Mononuclear cell (primary cell): ENCODE results near the gene ACVRL1. TPM values are rescaled to one million over a fixed set of nuclear protein-coding genes. Genes with fewer than 3 reads are reported as not detected.

Experiments used
- H3K27me3 ChIP-seq: 2 replicates; pipeline ENCODE4 v1.6.0; 2011; ENCODE audit warnings: low read length, control low read depth; ENCODE audit not compliant: insufficient read depth
- H3K4me1 ChIP-seq: 2 replicates; pipeline ENCODE4 v1.5.1; 2011; ENCODE audit warnings: mild to moderate bottlenecking, low read length, control low read depth; ENCODE audit not compliant: insufficient read depth
- H3K4me3 ChIP-seq: 2 replicates; pipeline ENCODE4 v1.5.1; 2011; ENCODE audit warnings: mild to moderate bottlenecking, low read length, moderate library complexity
- H3K9me3 ChIP-seq: 2 replicates; pipeline ENCODE4 v1.5.1; 2011; ENCODE audit warnings: low read depth, mild to moderate bottlenecking, control low read depth, low read length
- total RNA-seq: library from RNA; depleted of rRNA; stranded (reverse); fragments of >200 nt; gene quantifications from one replicate; pipeline ENCODE4 v1.2.3, GENCODE V29; 2012

Gene ACVRL1
- total RNA-seq, 1 donor: 0.31 TPM

DNA sequence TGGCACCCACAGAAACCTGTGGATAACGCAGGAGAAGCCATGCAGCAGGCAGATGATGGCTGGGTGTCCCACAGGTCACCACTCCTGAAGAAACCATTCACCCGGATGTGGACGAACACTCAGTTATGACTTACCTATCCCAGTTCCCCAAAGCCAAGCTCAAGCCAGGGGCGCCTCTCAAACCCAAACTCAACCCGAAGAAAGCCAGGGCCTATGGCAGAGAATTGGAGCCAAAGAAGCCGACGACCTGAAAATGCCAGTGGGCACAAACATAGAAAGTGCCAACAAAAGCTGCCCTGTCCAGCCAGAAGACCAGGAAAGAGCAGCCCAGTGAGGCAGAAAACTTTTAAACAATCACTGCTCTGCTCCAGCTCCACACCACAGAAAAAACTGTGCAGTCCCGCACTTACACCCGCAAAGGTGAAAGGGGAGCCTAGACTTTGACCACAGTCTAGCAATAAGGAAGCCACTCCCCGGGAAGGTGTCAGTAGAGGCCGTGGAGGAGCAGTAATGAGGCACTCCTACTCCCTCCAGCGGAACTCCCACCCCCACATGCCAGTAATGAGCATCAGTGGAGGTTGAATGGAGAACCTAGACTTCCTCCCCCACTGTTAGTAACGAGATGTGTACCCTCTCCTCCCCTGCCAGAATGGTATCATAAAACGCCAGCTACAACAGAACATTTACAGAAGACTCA, 6.0 kb upstream of the ACVRL1 start:
- H3K9me3 ChIP-seq: no peaks in the 10 kb centered on the region
- no peak overlapping the region for H3K4me3 ChIP-seq
- H3K4me1 ChIP-seq: peaks cover 15% of the 10 kb centered on the region
- H3K27me3 ChIP-seq: peaks cover 3% of the 10 kb centered on the region

DNA sequence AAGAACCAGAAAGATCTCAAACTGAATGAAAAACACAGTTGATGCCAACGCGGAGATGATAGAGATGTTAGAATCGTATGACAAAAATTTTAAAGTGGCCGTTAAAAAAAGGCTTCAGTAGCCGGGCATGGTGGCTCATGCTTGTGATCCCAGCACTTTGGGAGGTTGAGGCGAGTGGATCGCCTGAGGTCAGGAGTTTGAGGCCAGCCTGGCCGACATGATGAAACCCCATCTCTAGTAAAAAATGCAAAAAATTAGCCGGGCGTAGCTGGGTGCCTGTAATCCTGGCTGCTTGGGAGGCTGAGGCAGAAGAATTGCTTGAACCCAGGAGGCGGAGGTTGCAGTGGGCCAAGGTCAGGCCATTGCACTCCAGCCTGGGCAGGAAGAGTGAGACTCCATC, 5.4 kb upstream of the ACVRL1 start:
- Histone ChIP-seq H3K9me3 (no peaks in the 10 kb centered on the region), H3K4me3 (no peak overlapping the region), H3K27me3 (peaks cover 6% of the 10 kb centered on the region), H3K4me1 (peaks cover 20% of the 10 kb centered on the region)

DNA sequence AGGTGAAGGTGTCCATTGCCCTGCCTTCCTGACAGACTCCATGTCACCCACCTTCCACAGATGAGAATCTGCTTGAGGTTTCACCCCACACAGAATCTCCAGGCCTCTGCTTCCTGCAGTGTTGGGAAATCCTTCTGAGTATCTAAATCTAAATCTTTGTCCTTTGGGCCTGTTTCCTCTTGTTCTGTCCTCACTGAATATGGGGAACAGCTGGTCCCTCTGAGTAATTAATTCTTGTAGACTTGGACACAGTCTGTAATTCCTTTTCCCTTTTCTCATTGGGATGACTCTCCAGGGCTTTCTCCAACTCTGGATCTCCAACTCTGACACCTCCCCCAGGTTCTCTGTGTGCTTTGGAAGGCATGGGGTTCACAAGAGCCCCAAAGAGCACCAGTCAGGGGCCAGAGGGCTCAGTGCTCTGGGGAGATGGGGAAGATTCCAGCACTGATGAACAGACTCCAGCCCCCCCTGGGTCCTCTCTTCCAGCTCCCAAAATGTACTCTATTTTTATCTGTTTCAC, 2.3 kb upstream of the ACVRL1 start:
- Histone ChIP-seq H3K9me3 (no peaks in the 10 kb centered on the region), H3K4me1 (peaks cover 27% of the 10 kb centered on the region), H3K27me3 (peaks cover 19% of the 10 kb centered on the region), H3K4me3 (no peak overlapping the region)

DNA sequence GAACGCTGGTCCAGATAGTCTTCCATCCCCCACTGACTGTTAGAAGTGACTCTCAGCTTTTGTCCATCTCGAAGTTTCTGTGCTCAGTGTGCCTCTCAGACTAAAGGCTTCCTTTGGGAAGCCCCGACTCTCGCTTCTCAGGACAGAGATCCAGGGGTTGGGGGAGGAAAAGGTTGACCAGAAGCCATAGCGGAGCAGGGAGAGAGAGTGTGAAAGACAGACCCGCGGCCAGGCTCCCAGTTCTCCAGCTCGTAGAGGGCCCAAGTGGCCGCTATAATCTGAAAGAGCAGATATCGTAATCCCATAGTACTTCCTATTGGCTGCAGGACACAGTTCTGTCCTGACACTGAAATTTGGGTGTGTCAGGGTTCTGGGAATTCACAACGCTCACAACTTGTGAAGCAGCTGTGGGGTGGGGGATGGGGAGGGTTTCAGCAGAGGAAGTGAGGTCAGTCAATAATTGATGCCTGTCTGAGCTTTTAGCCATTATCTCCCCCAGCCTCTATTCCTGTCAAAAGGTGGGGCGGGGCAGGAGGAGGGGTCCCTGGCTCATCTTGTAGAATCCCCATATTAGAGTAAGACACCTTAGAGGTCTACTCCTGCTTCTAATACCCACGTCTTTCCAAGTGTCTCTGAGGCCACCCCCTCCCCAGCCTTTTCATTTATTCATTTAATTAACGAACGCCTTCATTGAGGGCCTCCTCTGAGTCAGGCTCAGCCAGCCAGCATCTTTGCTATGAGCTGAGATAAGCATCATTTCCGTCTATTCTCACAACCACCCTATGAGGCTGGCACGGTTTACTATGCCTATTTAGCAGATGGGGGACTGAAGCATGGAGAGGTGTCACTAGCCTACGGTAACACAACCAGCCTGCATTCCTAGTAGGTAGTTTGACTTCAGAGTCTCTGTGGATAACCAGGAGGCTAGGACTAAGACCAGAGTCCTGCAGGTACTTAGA, 1.6 kb upstream of the ACVRL1 start:
- peaks cover 30% of the 10 kb centered on the region for H3K4me1 ChIP-seq

DNA sequence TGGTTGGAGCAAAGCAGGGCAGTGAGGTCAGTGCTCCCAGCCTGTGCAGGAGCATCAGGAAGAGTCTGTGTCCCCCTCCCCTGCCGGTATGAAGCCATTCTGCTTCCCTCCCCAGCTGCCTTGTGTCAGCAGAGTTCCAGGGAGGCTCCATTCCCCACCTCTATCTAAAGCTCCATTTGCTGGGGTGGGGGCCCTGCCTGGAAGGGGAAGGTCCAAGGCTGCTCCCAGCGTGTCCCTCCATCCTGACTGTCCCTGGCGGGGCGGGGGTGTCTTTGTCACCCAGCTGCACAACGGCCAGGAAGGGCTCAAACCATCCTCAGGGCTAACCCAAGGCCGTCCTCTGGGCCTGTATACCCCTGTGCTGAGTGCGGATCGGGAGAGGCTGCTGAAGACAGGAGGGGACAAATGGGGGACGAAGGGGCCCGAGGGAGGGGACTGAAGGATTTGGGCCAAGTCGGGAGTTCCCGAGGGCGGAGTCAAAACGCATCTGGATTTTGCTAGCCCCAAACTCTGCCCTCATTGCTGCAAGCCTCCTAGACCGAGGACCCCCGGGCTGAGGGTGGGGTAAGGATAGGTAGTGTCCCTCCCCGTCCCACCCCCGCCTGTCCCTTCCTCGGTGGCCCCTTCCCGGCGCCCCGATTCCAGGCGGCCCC, 748 bp upstream of the ACVRL1 start:
- H3K4me1 ChIP-seq: peaks cover 38% of the 10 kb centered on the region
- peaks cover 19% of the 10 kb centered on the region for H3K27me3 ChIP-seq
- no peaks in the 10 kb centered on the region for H3K9me3 ChIP-seq
- H3K4me3 ChIP-seq: no peak overlapping the region

More for the DNA sequence above, 1.6 kb upstream of the ACVRL1 start:
- peaks cover 19% of the 10 kb centered on the region for H3K27me3 ChIP-seq
- no peaks in the 10 kb centered on the region for H3K9me3 ChIP-seq
- H3K4me3 ChIP-seq: no peak overlapping the region

DNA sequence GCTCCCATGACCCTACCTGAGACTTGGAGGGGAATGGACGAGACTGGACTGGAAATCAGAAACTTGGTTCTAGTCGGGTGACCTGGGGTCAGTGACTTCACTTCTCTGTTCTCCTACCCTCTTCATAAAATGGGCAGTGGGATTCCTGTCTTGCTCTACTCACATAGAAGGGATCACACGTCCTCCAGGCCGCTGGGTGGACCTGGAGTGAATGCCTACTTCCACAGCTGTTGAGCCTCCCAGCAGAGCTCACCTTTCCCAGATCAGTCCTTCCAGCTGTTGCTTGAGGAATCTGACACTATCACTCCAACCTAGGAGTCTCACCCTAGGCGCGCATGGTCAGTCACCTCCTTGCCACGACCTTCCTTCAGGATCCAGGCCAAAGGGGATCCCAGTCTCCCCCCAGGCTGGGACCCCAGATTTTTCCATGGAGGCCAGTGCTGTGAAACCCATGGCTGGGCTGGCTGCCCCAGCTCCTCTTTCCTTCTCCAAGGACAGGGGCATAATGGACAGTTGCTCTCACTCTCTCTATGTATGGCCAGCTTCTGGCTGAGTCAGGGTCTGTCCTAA, 637 bp downstream of the ACVRL1 start:
- Histone ChIP-seq H3K4me3 (no peak overlapping the region), H3K4me1 (peaks cover 52% of the 10 kb centered on the region), H3K9me3 (no peaks in the 10 kb centered on the region), H3K27me3 (peaks cover 19% of the 10 kb centered on the region)

DNA sequence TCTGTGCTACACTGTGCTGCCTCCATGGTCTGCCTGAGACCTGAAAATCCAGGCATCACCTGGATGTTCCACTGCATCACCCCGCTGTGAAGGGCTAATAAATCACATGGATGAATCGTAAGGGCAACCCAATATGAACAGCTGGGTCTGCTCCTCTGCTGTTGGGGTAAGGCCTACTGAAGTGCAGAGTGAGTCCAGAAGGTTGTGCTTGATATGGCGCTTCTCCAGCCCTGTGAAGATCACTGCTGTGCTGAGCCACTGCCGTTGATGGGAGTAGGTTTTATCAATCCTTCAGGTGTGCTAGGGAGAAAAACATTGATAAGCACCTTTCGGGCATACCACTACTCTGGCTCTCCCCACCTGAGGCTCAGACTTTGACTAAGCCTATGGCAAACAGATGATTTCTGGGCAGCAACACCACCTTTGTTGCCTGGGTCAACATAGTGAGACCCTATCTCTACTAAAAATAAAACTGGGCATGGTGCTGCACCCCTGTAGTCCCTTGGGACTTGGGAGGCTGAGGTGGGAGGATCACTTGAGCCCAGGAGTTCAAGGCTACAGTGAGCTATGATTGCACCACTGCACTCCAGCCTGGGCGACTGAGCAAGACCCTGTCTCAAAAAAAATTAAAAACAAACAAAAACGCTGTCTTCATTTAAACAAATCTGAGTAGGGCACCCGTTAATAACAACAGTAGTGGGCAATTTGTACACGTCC, 1.7 kb downstream of the ACVRL1 start:
- peaks cover 19% of the 10 kb centered on the region for H3K27me3 ChIP-seq
- H3K4me3 ChIP-seq: no peak overlapping the region
- H3K9me3 ChIP-seq: no peaks in the 10 kb centered on the region
- H3K4me1 ChIP-seq: peaks cover 53% of the 10 kb centered on the region

DNA sequence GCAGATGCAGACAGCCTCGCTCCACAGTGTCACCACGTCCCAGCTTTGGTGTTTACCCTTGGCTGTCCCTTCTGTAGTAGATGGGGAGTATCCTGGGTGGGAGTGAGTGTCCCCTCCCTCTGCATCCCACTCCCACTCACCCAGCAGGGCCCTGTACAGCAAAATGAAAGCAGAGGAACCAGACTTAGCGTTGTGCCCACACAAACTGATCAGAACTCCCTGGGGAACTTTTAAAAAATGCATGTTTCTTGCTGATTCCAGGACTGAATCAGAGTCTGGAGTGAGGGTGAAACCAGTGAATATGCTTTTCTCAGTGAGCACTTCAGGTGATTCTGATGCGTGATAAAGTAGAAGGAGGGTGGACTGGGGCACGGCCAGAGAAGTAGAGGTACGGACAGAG, 2.9 kb downstream of the ACVRL1 start:
- Histone ChIP-seq H3K4me3 (no peak overlapping the region), H3K4me1 (peaks cover 49% of the 10 kb centered on the region), H3K9me3 (no peaks in the 10 kb centered on the region), H3K27me3 (peaks cover 19% of the 10 kb centered on the region)

DNA sequence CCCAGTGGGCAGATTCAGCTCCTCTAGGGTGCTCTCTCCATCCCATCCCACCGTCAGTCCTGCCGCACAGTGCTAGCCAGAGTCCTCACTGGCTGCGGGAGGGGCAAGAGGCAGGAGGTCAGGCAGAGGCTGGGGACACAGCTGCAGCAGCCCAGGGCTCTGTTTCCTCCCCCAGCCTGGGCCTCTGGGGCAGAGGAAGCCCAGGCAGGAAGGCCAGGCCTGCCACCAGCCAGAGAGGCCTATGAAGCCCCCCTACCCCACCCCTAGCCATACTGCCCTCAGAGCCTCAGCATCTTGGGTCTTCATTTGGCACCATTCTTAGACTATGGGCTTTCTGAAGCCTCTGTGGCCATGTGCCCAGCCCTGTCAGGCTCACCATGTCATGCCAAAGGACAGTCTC, 3.4 kb downstream of the ACVRL1 start:
- peaks cover 44% of the 10 kb centered on the region for H3K4me1 ChIP-seq
- H3K27me3 ChIP-seq: peaks cover 19% of the 10 kb centered on the region
- H3K9me3 ChIP-seq: no peaks in the 10 kb centered on the region
- no peak overlapping the region for H3K4me3 ChIP-seq

DNA sequence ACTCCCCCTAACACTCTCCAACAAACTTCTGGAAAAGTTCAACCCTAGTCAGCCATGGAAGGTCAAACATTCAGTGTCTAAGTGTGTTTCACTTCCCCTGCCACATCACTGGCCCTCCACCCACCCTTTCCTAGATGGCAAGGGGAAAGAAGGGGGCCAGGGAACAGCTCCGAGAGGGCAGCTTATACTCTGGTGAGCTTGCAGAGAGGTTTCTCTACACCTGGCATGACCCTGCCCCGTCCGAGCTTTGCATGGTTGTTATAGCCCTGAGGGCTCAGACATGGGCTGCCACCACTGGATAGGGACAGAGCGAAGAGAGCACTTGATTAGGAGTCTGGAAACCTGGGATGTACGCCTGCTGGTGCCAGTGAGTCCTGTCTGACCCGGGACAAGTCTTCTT, 4.0 kb downstream of the ACVRL1 start:
- H3K4me1 ChIP-seq: peaks cover 37% of the 10 kb centered on the region
- H3K27me3 ChIP-seq: peaks cover 15% of the 10 kb centered on the region
- no peak overlapping the region for H3K4me3 ChIP-seq

DNA sequence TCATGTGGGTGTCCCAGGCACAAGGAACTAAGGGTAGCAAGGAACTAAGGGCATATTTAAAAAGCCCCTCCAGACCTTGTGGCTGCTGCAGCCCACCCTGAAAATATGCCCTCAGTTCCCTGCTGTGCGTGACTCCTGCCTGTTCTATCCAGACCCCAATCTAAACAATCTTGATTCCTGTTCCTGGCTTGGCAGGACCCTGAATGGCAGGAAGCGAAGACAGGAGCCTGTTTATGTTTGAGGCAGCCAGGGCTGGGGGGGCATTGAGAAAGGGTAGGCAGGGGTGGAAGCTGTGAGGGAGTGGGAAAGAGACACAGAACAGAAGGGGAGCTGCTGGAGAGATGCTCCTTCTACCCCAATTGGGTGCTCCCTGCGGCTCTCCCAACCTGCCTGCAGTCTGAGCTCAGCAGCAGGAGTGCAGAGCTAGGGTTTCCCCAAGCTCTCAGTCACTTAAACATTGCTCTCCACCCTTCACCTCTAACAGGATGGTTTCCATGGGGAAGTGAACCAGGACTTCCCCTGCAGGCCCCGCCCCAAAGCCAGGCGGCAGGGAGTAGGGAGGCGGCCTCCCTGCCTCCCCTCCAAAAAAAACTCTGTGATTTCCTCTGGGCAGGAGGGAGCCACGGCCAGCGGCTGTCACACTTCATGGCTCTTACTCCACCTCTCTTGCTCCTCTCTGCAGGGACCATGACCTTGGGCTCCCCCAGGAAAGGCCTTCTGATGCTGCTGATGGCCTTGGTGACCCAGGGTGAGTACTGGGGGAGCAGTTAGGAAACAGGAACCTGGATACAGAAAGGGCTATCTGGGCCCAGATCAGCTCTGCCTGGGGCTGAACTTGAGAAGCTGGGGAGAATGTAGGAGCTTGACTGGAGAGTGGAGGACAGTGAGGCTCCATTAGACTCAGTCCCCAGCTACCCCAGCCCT, 4.7 kb downstream of the ACVRL1 start:
- Histone ChIP-seq H3K9me3 (no peaks in the 10 kb centered on the region), H3K4me3 (no peak overlapping the region), H3K4me1 (peaks cover 33% of the 10 kb centered on the region), H3K27me3 (peaks cover 12% of the 10 kb centered on the region)

More for the DNA sequence above, 4.0 kb downstream of the ACVRL1 start:
- H3K9me3 ChIP-seq: no peaks in the 10 kb centered on the region

DNA sequence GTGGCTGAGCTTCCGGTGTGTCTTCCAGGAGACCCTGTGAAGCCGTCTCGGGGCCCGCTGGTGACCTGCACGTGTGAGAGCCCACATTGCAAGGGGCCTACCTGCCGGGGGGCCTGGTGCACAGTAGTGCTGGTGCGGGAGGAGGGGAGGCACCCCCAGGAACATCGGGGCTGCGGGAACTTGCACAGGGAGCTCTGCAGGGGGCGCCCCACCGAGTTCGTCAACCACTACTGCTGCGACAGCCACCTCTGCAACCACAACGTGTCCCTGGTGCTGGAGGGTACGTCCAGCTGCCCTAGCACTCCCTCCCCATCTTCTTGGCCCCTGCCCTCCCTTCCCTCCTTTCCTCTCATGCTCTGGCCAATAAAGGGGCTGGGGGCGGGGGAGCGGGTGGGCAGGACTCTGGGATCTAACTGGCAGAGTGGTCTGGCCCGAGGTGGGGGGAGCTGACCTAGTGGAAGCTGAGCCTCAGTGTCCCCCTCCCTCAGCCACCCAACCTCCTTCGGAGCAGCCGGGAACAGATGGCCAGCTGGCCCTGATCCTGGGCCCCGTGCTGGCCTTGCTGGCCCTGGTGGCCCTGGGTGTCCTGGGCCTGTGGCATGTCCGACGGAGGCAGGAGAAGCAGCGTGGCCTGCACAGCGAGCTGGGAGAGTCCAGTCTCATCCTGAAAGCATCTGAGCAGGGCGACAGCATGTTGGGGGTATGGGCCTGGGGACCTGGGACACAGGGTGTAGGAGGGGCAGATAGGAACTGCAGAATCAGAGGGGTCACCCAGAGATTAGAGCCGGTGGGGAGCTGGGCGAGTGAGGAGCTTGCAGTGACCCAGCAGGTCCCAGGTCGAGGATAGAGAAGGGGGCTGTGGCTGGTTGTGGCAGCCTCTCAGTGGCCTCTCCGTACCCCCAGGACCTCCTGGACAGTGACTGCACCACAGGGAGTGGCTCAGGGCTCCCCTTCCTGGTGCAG, 6.0 kb downstream of the ACVRL1 start:
- H3K9me3 ChIP-seq: no peaks in the 10 kb centered on the region
- no peak overlapping the region for H3K4me3 ChIP-seq
- H3K4me1 ChIP-seq: peaks cover 26% of the 10 kb centered on the region
- H3K27me3 ChIP-seq: peaks cover 4% of the 10 kb centered on the region
